Naive B cell (primary cell): ENCODE data around the gene ST6GALNAC4. TPM values are rescaled to one million over a fixed set of nuclear protein-coding genes. Genes with fewer than 3 reads are reported as not detected.
"Not testable (repeated sequence)": the region's sequence is repeated elsewhere in the genome, so short reads cannot be mapped to it uniquely, and the experiment has no call there.

Experiments used
- ATAC-seq, 2 donors: fragments of 150-1000 bp; cut with Tn5 transposase; 2 replicates each; pipeline ENCODE4 v1.10.0; 2021; ENCODE audit warnings: low read depth in 2 of 2, mild to moderate bottlenecking in 2 of 2, moderate library complexity in 2 of 2
- DNase-seq: peaks from one replicate; pipeline ENCODE4 v3.0.0; 2022
- H3K27ac Mint-ChIP-seq, 6 donors: one replicate each; pipeline ENCODE4 v1.8.0; 2020 to 2022; ENCODE audit warnings: mild to moderate bottlenecking in 6 of 6, mixed read lengths in 6 of 6, moderate library complexity in 5 of 6, inconsistent platforms in 2 of 6
- H3K27me3 Mint-ChIP-seq, 3 donors: one replicate each; pipeline ENCODE4 v1.8.0; 2021 to 2022; ENCODE audit warnings: mixed read lengths in 3 of 3, mild to moderate bottlenecking in 1 of 3
- H3K36me3 Mint-ChIP-seq, 2 donors: one replicate each; pipeline ENCODE4 v1.8.0; 2020 to 2022; ENCODE audit warnings: mixed read lengths in 2 of 2, inconsistent platforms in 1 of 2, mild to moderate bottlenecking in 1 of 2
- H3K4me1 Mint-ChIP-seq, 3 donors: one replicate each; pipeline ENCODE4 v1.8.0; 2020 to 2022; ENCODE audit warnings: mixed read lengths in 3 of 3, inconsistent platforms in 1 of 3, mild to moderate bottlenecking in 1 of 3, moderate library complexity in 1 of 3
- H3K4me3 Mint-ChIP-seq, 8 donors: one replicate each; pipeline ENCODE4 v1.8.0; 2020 to 2022; ENCODE audit warnings: mild to moderate bottlenecking in 8 of 8, mixed read lengths in 8 of 8, moderate library complexity in 8 of 8, inconsistent platforms in 2 of 8
- H3K9me3 Mint-ChIP-seq, 7 donors: one replicate each; pipeline ENCODE4 v1.8.0; 2020 to 2022; ENCODE audit warnings: mixed read lengths in 7 of 7, mild to moderate bottlenecking in 5 of 7, inconsistent platforms in 2 of 7, moderate library complexity in 1 of 7
- polyA plus RNA-seq, 6 donors: library from polyadenylated mRNA; unstranded; fragments of 300-500 nt; fragmentation: Illumina TruSeq; gene quantifications; one replicate each; pipeline ENCODE4 v1.2.3, GENCODE V29; 2021; ENCODE audit warnings: low read depth in 6 of 6

Gene ST6GALNAC4
- polyA plus RNA-seq, 6 donors from 2014 or later, result 19.7 to 36.6 (median 25.0) TPM

DNA sequence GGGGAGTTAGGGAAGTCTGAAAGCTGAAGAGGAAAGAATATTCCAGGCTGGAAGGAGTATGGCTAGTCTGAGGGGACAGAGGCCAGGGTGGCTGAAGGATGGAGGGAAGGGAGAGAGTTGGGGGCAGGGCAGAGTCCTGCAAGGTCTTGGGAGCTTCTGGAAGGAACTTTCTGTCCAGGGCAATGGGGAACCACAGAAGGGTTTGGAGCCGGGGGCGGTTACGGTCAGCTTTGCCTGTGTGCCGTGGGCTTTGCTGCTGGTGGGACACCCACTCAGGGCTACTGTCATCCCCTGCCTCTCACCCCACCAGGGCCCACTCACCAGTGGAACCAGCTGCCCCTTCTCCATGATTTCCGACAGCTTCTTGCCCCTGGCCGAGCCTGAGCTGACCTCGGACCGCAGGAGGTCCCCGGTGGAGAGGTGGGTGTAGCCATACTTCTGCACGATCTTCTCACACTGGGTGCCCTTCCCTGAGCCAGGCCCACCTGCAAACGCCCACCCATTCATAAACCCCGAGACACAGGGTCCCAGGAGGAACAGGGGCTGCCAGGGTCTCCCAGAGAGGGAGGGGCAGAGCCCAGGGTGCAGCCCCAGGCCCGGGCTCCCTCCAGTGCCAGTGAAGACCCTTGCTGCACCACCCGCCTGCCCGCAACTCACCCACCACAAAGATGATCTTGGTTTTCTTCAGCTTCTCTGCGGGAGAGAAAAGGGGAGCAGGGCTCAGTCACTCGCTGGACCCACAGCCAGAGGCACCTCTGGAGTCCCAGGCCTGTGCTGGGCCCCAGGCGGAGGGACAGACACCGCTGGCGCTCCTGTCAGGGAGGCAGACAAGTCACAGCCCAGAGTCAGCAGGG is 44.2 kb downstream of the ST6GALNAC4 start:
- H3K9me3 Mint-ChIP-seq, result no peaks in the 10 kb centered on the region
- DNase-seq, result no peak
- no peak overlapping the region for H3K4me3 Mint-ChIP-seq
- peak overlapping the region in 2 of 6 donors; percentile 74 to 92 for H3K27ac Mint-ChIP-seq
- no peaks in the 10 kb centered on the region for H3K36me3 Mint-ChIP-seq
- H3K4me1 Mint-ChIP-seq, result peaks cover 0 to 12% (median 5%) of the 10 kb centered on the region in 3 donors
- H3K27me3 Mint-ChIP-seq, result peaks cover 0 to 19% (median 0%) of the 10 kb centered on the region in 3 donors
- ATAC-seq, result no peak

DNA sequence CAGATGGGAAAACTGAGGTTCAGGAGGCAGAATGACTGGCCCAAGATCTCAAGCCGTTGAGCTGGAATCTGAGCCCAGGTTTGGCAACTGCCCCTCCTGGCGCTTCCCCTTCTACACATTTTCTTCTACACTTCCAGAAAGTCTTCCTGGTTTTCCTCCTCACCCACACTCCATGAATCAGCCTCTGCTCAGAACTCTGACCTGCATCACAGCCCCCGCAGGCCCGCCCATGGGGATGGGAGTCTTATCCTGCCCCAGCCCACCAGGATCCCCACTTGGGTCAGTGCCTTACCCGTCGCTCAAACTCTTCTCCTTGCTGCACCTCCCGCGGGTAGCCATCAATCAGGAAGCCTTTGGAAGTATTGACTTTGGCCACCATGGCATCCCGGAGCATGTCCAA is 45.3 kb downstream of the ST6GALNAC4 start:
- Mint-ChIP-seq H3K36me3 (no peaks in the 10 kb centered on the region), H3K9me3 (no peaks in the 10 kb centered on the region), H3K4me3 (peak overlapping the region in 1 of 8 donors; percentile 44), H3K27me3 (peaks cover 0 to 11% (median 0%) of the 10 kb centered on the region in 3 donors), H3K4me1 (peaks cover 0 to 13% (median 0%) of the 10 kb centered on the region in 3 donors), H3K27ac (no peak overlapping the region)
- DNase-seq (no peak), ATAC-seq (no peak)

DNA sequence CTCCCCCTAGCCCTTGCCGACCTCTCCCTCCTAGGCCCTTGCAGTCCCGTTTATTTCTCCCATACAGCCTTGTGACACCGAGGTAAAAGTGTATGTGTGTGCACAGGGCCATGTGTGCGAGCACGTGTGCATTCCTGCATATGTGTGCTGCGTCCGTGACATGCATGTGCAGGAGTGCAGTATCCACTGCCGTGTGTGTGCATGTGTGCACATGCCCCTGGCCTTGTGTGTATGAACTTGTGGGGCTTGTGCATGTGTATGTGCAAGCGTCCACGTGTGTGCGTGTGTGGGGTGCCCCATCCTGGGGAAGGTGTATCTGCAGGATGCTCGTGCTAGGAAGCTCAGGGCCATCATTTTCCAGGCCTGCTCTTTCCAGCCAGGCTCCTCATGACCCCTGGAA is 46.0 kb downstream of the ST6GALNAC4 start:
- Mint-ChIP-seq H3K4me1 (peaks cover 2 to 18% (median 2%) of the 10 kb centered on the region in 3 donors), H3K4me3 (no peak overlapping the region), H3K27me3 (peaks cover 0 to 9% (median 0%) of the 10 kb centered on the region in 3 donors), H3K9me3 (no peaks in the 10 kb centered on the region), H3K36me3 (no peaks in the 10 kb centered on the region), H3K27ac (peak overlapping the region in 1 of 6 donors; percentile 14)
- ATAC-seq (no peak), DNase-seq (no peak)

DNA sequence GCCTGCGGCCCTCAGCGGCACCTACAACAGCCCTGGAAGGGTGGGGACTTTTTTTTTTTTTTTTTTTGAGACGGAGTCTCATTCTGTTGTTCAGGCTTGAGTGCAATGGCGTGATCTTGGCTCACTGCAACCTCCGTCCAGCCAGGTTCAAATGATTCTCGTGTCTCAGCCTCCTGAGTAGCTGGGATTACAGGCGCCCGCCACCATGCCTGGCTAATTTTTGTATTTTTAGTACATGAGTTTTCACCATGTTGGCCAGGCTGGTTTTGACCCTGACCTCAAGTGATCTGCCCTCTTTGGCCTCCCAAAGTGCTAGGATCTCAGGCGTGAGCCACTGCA is 46.7 kb downstream of the ST6GALNAC4 start:
- not testable (repeated sequence) for DNase-seq, H3K36me3 Mint-ChIP-seq, H3K27ac Mint-ChIP-seq, H3K4me3 Mint-ChIP-seq, H3K27me3 Mint-ChIP-seq, ATAC-seq, H3K9me3 Mint-ChIP-seq
- H3K4me1 Mint-ChIP-seq, result peaks cover 9 to 26% (median 10%) of the 10 kb centered on the region in 3 donors

DNA sequence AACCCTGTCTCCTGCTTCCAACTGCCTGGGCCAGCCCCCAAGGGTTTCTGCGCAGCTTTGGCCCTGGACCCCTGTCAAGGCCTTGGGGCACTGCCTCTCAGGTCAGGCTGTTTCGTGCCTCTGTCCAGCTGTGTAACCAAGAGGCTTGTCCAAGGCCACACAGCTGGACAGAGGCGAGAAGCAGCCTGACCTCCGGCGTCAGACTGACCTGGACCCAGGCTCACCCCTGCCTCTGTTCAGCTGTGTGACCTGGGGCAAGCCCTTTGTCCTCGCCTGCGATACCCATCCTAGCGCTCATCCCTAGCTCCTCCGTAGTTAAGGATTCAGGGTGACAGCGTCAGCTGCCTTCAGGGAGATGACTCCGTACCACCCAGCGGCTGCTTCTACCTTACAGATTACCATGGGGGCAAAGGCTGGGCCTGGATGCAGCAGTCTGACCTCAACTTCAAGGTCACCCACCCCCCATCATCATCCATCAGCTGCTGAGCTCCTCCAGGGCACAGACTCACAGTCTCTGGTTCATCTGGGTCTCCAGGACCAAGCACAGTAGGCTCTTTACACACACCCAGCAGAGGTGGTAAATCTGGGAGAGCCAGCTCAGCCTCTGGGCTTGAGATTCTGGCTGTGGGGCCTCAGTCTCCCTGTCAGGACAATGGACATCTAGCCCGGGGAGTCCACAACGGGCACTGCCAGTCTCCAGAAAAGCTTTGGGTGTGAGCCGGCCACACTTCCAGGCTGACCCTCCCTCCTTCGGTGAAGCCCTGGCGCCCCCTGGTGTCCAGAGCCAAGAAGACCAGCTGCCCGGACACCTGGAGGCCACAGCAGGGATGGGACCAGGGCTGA is 47.3 kb downstream of the ST6GALNAC4 start:
- peak; percentile 67 to 79 for ATAC-seq
- peak; percentile 77 for DNase-seq
- no peaks in the 10 kb centered on the region for H3K36me3 Mint-ChIP-seq
- peak overlapping the region in 3 of 6 donors; percentile 12 to 65 (median 44) for H3K27ac Mint-ChIP-seq
- no peaks in the 10 kb centered on the region for H3K27me3 Mint-ChIP-seq
- H3K4me1 Mint-ChIP-seq, result peaks cover 13 to 32% (median 14%) of the 10 kb centered on the region in 3 donors
- H3K4me3 Mint-ChIP-seq, result no peak overlapping the region
- H3K9me3 Mint-ChIP-seq, result no peaks in the 10 kb centered on the region

DNA sequence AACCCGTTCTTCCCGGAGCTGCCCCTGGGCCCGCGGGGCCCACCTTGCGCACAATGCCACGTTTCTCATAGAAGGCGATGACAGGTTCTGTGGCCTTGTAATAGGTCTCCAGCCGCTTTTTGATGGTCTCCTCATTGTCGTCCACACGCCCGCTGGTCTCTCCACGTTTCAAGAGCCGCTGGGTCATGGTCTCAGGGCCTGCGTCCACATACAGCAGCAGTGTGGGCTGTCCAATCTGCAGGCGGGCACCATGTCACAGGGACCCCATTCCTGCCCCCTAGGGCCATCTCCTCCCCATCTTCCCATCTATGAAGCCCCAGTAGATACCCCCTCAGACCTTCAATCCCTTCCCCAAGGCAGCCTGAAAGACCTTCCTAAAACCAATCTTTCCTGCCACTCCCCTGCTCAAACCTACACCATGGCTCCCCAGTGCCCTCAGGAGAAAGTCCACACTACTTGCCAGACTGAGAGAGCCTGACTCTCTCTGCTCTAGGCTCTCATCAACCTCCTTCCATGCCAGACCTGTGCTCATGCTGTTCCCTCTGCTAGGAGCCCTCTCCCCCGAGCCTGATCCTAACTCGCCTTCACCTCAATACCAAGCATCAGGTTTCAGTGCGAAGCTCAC is 48.5 kb downstream of the ST6GALNAC4 start:
- Mint-ChIP-seq H3K4me3 (no peak overlapping the region), H3K36me3 (no peaks in the 10 kb centered on the region), H3K27me3 (no peaks in the 10 kb centered on the region), H3K27ac (peak overlapping the region in 4 of 6 donors; percentile 26 to 90 (median 68)), H3K9me3 (no peaks in the 10 kb centered on the region), H3K4me1 (peaks cover 14 to 40% (median 14%) of the 10 kb centered on the region in 3 donors)
- ATAC-seq (no peak), DNase-seq (no peak)

DNA sequence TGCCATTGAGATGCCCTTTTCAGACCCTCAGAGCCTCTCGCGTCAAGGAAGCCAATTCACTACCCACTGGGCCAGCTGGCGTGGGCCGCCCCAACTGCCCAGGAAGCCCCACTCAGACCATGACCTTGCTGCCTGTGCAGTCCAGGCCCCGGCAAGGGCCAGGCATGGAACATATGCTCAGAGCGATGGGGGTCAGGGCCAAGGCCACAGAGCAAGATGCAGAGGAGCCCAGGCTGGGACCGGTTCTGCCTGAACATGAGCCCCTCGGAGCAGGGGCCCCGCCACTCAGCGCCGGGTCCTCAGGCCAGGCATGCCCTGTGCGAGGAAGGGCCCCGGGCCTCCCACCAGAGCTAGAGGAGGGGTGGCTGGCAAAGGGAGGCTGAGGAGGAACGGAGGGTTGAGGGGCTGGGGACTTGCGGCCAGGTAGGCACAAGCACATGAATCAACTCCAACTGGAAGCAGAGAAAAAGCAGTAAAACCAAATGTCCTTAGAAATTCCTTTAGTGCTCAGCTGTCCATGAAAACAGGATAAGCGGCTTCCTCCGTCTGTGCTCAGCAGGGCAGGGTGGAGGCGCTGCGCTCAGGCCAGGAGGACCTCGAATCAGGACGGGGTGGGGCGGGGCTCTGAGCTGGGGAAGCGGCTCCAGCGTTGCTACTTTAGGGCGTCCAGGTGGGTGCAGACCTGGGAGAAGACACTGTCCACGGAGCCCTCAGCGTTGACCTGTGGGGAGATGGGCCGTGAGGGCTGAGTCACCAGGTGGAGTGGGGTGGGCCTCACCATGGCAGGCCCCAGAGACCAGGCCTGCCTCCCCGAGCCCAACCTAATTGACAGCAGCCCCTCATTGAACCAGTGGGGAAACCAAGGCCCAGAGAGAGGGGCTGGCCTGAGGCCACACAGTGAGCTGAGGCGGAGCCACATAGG is 49.2 kb downstream of the ST6GALNAC4 start:
- ATAC-seq (no peak), DNase-seq (no peak)
- Mint-ChIP-seq H3K36me3 (no peaks in the 10 kb centered on the region), H3K4me1 (peaks cover 21 to 46% (median 22%) of the 10 kb centered on the region in 3 donors), H3K4me3 (no peak overlapping the region), H3K27me3 (no peaks in the 10 kb centered on the region), H3K9me3 (no peaks in the 10 kb centered on the region), H3K27ac (peak overlapping the region in 5 of 6 donors; percentile 59 to 79 (median 76))

DNA sequence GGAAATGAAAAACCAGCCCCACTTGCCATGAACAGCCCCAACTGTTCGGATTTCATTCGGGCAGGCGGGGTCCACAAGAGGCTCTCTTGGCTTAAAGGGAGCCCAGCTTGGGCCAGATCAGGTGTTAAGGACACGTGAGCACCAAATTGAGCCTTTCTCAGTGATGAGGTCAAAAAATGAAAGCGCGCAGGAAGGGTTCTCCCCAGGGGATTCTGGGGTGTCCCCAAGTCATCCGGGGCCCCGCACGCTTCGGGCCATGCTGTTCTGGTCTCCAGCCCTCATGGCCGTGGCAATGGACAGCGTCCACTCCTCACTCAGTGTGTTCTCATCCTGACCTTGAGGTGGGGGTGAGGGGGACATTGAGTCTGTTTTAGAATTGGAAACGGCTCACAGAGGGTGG is 50.3 kb downstream of the ST6GALNAC4 start:
- peak overlapping the region in 5 of 6 donors; percentile 14 to 88 (median 29) for H3K27ac Mint-ChIP-seq
- ATAC-seq, result peak in 1 of 2 donors; percentile 15
- H3K4me3 Mint-ChIP-seq, result no peak overlapping the region
- no peaks in the 10 kb centered on the region for H3K36me3 Mint-ChIP-seq
- no peaks in the 10 kb centered on the region for H3K9me3 Mint-ChIP-seq
- DNase-seq, result no peak
- H3K4me1 Mint-ChIP-seq, result peaks cover 30 to 57% (median 32%) of the 10 kb centered on the region in 3 donors
- no peaks in the 10 kb centered on the region for H3K27me3 Mint-ChIP-seq

DNA sequence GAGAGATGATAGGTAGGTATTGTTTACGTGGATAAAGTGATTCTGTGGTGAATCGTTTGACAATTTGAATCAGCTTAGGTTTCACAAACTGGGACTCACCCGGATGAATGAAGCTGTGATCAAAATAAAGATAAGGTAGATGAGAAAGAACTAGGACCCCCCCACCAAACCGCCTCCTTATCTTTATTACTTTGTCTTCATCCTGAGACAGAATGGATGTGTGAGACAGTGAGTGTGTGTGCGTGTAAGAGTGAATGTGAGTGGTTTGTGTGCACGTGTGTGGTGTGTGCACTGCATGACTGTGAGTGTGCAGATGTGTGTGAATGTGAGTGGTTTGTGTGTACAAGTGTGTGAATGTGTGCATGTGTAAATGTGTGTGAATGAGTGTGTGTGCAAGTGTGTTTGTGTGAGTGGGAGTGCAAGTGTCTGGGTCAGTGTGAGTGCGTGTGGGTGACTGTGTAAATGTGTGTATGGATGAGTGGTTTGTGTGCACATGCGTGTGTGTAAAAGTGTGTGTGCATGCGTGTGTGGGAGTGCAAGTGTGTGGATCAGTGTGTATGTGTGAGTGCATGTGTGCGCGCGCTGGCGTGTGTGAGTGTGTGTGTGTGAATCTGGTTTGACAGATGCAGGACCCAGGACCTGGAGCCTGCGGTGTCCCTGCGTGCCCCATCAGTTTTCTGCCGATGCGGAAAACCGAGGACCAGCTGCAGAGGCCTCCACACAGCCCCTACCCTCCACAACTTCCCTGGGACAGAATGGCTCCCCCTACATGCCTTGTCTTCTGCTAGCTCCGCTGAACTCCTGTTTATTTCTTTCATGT is 51.0 kb downstream of the ST6GALNAC4 start:
- ATAC-seq (no peak), DNase-seq (no peak)
- Mint-ChIP-seq H3K27me3 (no peaks in the 10 kb centered on the region), H3K4me3 (no peak overlapping the region), H3K36me3 (no peaks in the 10 kb centered on the region), H3K4me1 (peaks cover 37 to 64% (median 38%) of the 10 kb centered on the region in 3 donors), H3K9me3 (no peaks in the 10 kb centered on the region), H3K27ac (peak overlapping the region; percentile 4 to 94 (median 74))

DNA sequence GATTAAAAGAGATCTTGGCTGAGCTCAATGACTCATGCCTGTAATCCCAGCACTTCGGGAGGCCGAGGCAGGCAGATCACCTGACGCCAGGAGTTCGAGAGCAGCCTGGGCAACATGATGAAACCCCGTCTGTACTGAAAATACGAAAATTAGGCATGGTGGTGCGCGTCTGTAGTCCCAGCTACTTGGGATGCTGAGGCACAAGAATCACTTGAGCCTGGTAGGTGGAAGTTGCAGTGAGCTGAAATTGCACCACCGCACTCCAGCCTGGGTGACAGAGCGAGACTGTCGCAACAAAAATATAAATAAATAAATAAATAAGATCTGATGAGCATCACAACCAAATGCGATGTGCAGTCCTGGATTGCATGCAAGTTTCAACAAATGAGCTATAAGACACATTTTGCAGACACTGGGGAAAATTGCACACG is 53.6 kb downstream of the ST6GALNAC4 start:
- no peaks in the 10 kb centered on the region for H3K36me3 Mint-ChIP-seq
- H3K27ac Mint-ChIP-seq, result peak overlapping the region; percentile 98 to 99 (median 99)
- H3K4me1 Mint-ChIP-seq, result peaks cover 47 to 76% (median 50%) of the 10 kb centered on the region in 3 donors
- H3K4me3 Mint-ChIP-seq, result peak overlapping the region in 5 of 8 donors; percentile 22 to 83 (median 64)
- H3K27me3 Mint-ChIP-seq, result no peaks in the 10 kb centered on the region
- H3K9me3 Mint-ChIP-seq, result no peaks in the 10 kb centered on the region
- no peak for ATAC-seq
- DNase-seq, result no peak

DNA sequence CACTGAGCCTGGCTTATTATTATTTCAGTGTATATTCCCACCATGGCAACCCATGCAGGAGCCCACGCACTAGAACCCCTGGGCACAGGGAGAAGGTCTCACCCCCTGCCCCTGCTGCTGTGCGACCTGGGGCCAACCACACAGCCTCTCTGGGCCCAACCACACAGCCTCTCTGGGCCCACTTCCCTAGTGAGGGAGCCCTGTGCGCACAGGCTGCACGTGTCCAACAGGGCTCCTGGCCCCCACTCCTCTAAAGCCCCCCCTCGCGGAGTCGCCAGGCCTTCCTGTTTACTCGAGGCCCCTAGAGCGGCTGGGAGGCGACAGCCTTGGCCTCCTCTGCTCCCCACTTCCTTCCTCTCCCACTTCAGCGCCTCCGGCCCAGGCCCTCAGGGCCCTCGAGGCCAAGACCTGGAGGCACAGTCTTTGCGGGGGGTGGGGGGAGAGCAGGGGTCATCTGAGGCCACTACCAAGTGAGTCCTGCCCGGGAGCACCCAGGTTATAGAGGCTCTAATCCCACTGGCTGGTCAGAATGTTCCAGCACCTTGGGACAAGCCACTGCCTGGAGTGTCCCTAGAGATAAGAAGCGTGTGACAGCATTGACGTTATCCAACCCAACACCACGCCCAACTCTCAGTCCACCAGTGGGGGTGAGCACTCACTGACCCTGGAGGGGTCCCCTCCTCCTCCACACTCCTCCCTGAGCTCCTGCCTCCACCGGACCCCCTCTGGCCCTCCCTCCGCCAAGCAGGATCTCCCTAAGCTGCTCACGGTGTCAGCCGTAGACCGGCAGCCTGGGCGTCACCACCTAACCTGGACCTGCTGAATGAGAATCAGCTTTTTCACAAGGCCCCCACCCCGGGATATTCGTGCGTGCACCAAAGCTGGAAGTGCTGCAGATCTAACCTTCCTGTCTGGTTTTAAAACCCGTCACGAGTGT is 54.5 kb downstream of the ST6GALNAC4 start:
- peak overlapping the region; percentile 98 to 99 (median 99) for H3K27ac Mint-ChIP-seq
- no peaks in the 10 kb centered on the region for H3K27me3 Mint-ChIP-seq
- peaks cover 52 to 84% (median 57%) of the 10 kb centered on the region in 3 donors for H3K4me1 Mint-ChIP-seq
- no peaks in the 10 kb centered on the region for H3K9me3 Mint-ChIP-seq
- H3K36me3 Mint-ChIP-seq, result no peaks in the 10 kb centered on the region
- peak; percentile 83 for DNase-seq
- peak; percentile 78 to 80 for ATAC-seq
- peak overlapping the region; percentile 19 to 83 (median 66) for H3K4me3 Mint-ChIP-seq
